ENCODE data around the gene PDCD1.

The PDCD1 gene

DNA sequence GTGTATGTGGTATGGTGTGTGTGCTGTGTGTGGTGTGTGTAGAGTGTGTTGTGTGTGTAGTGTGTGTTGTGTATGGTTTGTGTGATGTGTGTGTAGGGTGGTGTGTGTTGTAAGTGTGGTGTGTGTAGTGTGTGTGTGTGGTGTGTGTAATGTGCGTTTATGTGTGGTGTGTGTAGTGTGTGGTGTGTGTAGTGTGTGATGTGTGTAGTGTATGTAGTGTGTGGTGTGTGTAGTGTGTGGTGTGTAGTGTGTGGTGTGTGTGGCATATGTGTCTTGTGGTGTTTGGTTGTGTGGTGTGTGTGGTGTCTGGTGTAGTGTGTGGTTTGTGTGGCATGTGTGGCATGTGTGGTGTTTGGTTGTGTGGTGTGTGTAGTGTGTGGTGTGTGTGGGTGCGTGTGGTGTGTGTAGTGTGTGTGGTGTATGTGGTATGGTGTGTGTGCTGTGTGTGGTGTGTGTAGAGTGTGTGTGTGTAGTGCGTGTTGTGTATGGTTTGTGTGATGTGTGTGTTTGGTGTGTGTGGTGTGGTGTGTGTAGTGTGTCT, 6.8 kb upstream of the PDCD1 start:
- H3K9me3 ChIP-seq (ENCODE audit: insufficient read depth, low read length, severe bottlenecking) = no peaks in the 10 kb centered on the region
- DNase-seq (no peak), ATAC-seq (ENCODE audit: insufficient read depth, low read depth) (no peak)
- no peak overlapping the region for H3K4me3 ChIP-seq (ENCODE audit: low read depth in 1 of 2, low read length in 2 of 2)
- H3K4me2 ChIP-seq (ENCODE audit: insufficient read depth, low read length) = no peak overlapping the region
- H3K9ac ChIP-seq (ENCODE audit: low read depth, low read length) = no peak overlapping the region
- TF ChIP-seq, protein P1, sequence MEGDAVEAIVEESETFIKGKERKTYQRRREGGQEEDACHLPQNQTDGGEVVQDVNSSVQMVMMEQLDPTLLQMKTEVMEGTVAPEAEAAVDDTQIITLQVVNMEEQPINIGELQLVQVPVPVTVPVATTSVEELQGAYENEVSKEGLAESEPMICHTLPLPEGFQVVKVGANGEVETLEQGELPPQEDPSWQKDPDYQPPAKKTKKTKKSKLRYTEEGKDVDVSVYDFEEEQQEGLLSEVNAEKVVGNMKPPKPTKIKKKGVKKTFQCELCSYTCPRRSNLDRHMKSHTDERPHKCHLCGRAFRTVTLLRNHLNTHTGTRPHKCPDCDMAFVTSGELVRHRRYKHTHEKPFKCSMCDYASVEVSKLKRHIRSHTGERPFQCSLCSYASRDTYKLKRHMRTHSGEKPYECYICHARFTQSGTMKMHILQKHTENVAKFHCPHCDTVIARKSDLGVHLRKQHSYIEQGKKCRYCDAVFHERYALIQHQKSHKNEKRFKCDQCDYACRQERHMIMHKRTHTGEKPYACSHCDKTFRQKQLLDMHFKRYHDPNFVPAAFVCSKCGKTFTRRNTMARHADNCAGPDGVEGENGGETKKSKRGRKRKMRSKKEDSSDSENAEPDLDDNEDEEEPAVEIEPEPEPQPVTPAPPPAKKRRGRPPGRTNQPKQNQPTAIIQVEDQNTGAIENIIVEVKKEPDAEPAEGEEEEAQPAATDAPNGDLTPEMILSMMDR (IDR thresholded peaks at IDR 0.05; ENCODE audit: borderline replicate concordance, extremely low read depth, low read length, poor library complexity, severe bottlenecking) = no peak
- TF ChIP-seq EZH2 (IDR thresholded peaks at IDR 0.05; ENCODE audit: borderline replicate concordance, low read depth, low read length, severe bottlenecking) = no peak
- no peak overlapping the region for H3K27ac ChIP-seq (ENCODE audit: low read length)
- H3K36me3 ChIP-seq (ENCODE audit: insufficient read depth, low read length) = no peaks in the 10 kb centered on the region
- peaks cover 31% of the 10 kb centered on the region for H4K20me1 ChIP-seq (ENCODE audit: insufficient read depth, low read length)
- H3K27me3 ChIP-seq (ENCODE audit: insufficient read depth, low read length, poor library complexity) = peaks cover 9% of the 10 kb centered on the region
- H3K4me1 ChIP-seq (ENCODE audit: insufficient read depth, low read length) = peaks cover 79% of the 10 kb centered on the region
- H2AFZ ChIP-seq (ENCODE audit: low read depth, low read length) = no peak overlapping the region
- no peaks in the 10 kb centered on the region for H3K79me2 ChIP-seq (ENCODE audit: insufficient read depth, low read length)

DNA sequence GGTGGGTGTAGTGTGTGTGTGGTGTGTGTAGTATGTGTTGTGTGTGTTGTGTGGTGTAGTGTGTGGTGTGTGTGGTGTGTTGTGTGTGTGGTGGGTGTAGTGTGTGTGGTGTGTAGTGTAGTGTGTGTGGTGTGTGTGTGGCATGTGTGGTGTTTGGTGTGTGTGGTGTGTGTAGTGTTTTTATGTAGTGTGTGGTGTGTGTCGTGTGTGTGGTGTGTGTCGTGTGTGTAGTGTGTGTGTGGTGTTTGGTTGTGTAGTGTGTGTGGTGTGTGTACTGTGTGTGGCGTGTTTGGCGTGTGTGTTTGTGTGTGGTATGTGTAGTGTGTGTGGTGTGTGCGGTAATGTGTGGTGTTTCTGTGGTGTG, 6.1 kb upstream of the PDCD1 start:
- TF ChIP-seq EZH2 (IDR thresholded peaks at IDR 0.05; ENCODE audit: borderline replicate concordance, low read depth, low read length, severe bottlenecking) = no peak
- TF ChIP-seq, protein P1 (IDR thresholded peaks at IDR 0.05; ENCODE audit: borderline replicate concordance, extremely low read depth, low read length, poor library complexity, severe bottlenecking) = no peak
- Histone ChIP-seq H3K79me2 (ENCODE audit: insufficient read depth, low read length) (no peaks in the 10 kb centered on the region), H3K4me2 (ENCODE audit: insufficient read depth, low read length) (no peak overlapping the region), H3K9ac (ENCODE audit: low read depth, low read length) (no peak overlapping the region), H3K27me3 (ENCODE audit: insufficient read depth, low read length, poor library complexity) (peaks cover 9% of the 10 kb centered on the region), H3K4me1 (ENCODE audit: insufficient read depth, low read length) (peaks cover 79% of the 10 kb centered on the region), H3K27ac (ENCODE audit: low read length) (peak overlapping the region; percentile 48; the same call in 1 of the 2 replicates), H2AFZ (ENCODE audit: low read depth, low read length) (no peak overlapping the region), H3K9me3 (ENCODE audit: insufficient read depth, low read length, severe bottlenecking) (no peaks in the 10 kb centered on the region), H3K36me3 (ENCODE audit: insufficient read depth, low read length) (no peaks in the 10 kb centered on the region), H3K4me3 (ENCODE audit: low read depth in 1 of 2, low read length in 2 of 2) (no peak overlapping the region), H4K20me1 (ENCODE audit: insufficient read depth, low read length) (peaks cover 35% of the 10 kb centered on the region)
- DNase-seq (no peak), ATAC-seq (ENCODE audit: insufficient read depth, low read depth) (no peak)

DNA sequence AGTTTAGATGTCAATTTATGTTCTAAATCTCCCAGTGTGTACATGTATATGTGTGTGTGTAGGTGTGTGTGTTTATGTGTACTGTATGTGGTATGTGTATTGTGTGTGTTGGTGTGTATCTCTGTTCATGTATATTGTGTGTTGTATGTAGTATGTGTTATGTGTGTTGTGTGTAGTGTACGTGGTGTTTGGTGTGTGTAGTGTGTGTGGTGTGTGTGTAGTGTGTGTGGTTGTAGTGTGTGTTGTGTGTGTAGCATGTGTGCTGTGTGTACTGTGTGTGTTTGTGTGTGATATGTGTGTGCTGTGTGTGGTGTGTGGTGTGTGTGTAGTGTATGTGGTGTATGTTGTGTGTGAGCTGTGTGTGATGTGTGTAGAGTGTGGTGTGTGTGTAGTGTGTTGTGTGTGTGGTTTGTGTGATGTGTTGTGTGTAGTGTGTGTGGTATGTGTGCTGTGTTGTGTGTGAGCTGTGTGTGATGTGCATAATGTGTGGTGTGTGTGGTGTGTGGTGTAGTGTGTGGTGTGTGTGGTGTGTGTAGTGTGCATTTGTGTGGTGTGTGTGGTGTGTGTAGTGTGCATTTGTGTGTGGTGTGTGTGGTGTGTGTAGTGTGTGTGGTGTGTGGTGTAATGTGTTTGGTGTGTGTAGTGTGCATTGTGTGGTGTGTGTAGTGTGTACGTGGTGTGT, 5.6 kb upstream of the PDCD1 start:
- Histone ChIP-seq H3K9ac (ENCODE audit: low read depth, low read length) (no peak overlapping the region), H3K9me3 (ENCODE audit: insufficient read depth, low read length, severe bottlenecking) (no peaks in the 10 kb centered on the region), H4K20me1 (ENCODE audit: insufficient read depth, low read length) (peaks cover 37% of the 10 kb centered on the region), H3K4me2 (ENCODE audit: insufficient read depth, low read length) (peak overlapping the region; percentile 41), H3K36me3 (ENCODE audit: insufficient read depth, low read length) (no peaks in the 10 kb centered on the region), H2AFZ (ENCODE audit: low read depth, low read length) (no peak overlapping the region), H3K4me3 (ENCODE audit: low read depth in 1 of 2, low read length in 2 of 2) (0 out of 4 replicates have a peak overlapping the region, but pooled peaks of 1 of the 2 experiments have one; percentile 1), H3K79me2 (ENCODE audit: insufficient read depth, low read length) (no peaks in the 10 kb centered on the region), H3K27me3 (ENCODE audit: insufficient read depth, low read length, poor library complexity) (peaks cover 9% of the 10 kb centered on the region), H3K4me1 (ENCODE audit: insufficient read depth, low read length) (peaks cover 79% of the 10 kb centered on the region), H3K27ac (ENCODE audit: low read length) (peak overlapping the region; percentile 48)
- TF ChIP-seq, protein P1 (IDR thresholded peaks at IDR 0.05; ENCODE audit: borderline replicate concordance, extremely low read depth, low read length, poor library complexity, severe bottlenecking) = no peak
- no peak for TF ChIP-seq EZH2 (IDR thresholded peaks at IDR 0.05; ENCODE audit: borderline replicate concordance, low read depth, low read length, severe bottlenecking)
- ATAC-seq (ENCODE audit: insufficient read depth, low read depth) (no peak), DNase-seq (no peak)
